Mucosa of descending colon (tissue), 3 donors: ENCODE data around the gene ZNF653. TPM values are rescaled to one million over a fixed set of nuclear protein-coding genes. Genes with fewer than 3 reads are reported as not detected.

Source experiments
- ATAC-seq: fragments of 200-7000 bp; cut with Tn5 transposase; one replicate; pipeline ENCODE4 v1.9.1; 2020; ENCODE audit warnings: mild to moderate bottlenecking, moderate library complexity
- DNase-seq, 3 donors: peaks; one replicate each; pipeline ENCODE4 v3.0.0-alpha.2; 2020
- H3K36me3 ChIP-seq: fragments of 200-600 bp; one replicate; pipeline ENCODE4 v1.8.0; 2021; ENCODE audit warnings: low read depth, mild to moderate bottlenecking
- H3K4me1 ChIP-seq: fragments of 200-600 bp; one replicate; pipeline ENCODE4 v1.8.0; 2021; ENCODE audit warnings: low read depth, mild to moderate bottlenecking
- H3K4me3 ChIP-seq: fragments of 200-600 bp; one replicate; pipeline ENCODE4 v1.8.0; 2021; ENCODE audit warnings: mild to moderate bottlenecking
- H3K9me3 ChIP-seq: fragments of 200-600 bp; one replicate; pipeline ENCODE4 v1.8.0; 2021; ENCODE audit warnings: mild to moderate bottlenecking
- CTCF ChIP-seq: fragments of 200-600 bp; IDR thresholded peaks from one replicate; pipeline ENCODE4 v1.8.0; 2022; ENCODE audit warnings: antibody characterized with exemption, mild to moderate bottlenecking
- intact Hi-C, 2 donors: fragments of 100-400 bp; cut with DNase I in 1 of 2; cut with micrococcal nuclease in 1 of 2; formaldehyde crosslinking; loops; one replicate each; pipeline versions ENCODE4 v1.11.0 to v1.11.1; 2022; cut with DNase I, micrococcal nuclease
- long read RNA-seq, 2 donors: library from polyadenylated mRNA; unstranded; transcript quantifications; one replicate each; pipeline ENCODE4 v2.0.0, GENCODE V29; 2019 to 2021
- total RNA-seq, 3 donors: library from RNA; stranded (reverse); fragmentation: NEBNext Ultra II Directional in 2 of 3; extraction: Animal tissue kit (Norgen Biotek cat#: 25700) in 2 of 3; gene quantifications; one replicate each; pipeline versions ENCODE4 v1.2.1 to v1.2.4, GENCODE V29; 2021 to 2023
- donor health status: DM: no; HTN: no; CAD: no; lungs with moderate emphysema.
- donor health status: DM: no; HTN: no; CAD: no.
- donor health status: DM: no; HTN: yes; CAD: no.

Gene ZNF653, protein sequence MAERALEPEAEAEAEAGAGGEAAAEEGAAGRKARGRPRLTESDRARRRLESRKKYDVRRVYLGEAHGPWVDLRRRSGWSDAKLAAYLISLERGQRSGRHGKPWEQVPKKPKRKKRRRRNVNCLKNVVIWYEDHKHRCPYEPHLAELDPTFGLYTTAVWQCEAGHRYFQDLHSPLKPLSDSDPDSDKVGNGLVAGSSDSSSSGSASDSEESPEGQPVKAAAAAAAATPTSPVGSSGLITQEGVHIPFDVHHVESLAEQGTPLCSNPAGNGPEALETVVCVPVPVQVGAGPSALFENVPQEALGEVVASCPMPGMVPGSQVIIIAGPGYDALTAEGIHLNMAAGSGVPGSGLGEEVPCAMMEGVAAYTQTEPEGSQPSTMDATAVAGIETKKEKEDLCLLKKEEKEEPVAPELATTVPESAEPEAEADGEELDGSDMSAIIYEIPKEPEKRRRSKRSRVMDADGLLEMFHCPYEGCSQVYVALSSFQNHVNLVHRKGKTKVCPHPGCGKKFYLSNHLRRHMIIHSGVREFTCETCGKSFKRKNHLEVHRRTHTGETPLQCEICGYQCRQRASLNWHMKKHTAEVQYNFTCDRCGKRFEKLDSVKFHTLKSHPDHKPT
- 10 to 100 TPM; 10.4 to 13.5 (median 10.9) TPM for total RNA-seq
- long read RNA-seq, donor 1, transcript ZNF653-201 (9 exons, 2,240 nt): major isoform, 8 of 15 reads
- long read RNA-seq, donor 1, partial matches to known transcripts: 6 of 15 reads
- long read RNA-seq, donor 1, other reads (novel, unspliced or antisense): 1 of 15 reads
- long read RNA-seq, donor 2: 0 reads

GRCh38 chr19:11505504-11506100 is at the start of gene ZNF653:
ZNF653 (minus strand) TSS chr19:11505839; CDS start chr19:11505786, 53 bp downstream.
- intact Hi-C loops: no loop called here
- Histone ChIP-seq H3K9me3 (no peaks in the 10 kb centered on the region), H3K4me3 (peak within 1 kb of the TSS; percentile 74), H3K4me1 (peaks cover 7% of the 10 kb centered on the region), H3K36me3 (no peaks in the 10 kb centered on the region)
- TF ChIP-seq CTCF: no peak
- ATAC-seq: peak; percentile 87
- peak; percentile 94 to 95 (median 95) for DNase-seq

DNA sequence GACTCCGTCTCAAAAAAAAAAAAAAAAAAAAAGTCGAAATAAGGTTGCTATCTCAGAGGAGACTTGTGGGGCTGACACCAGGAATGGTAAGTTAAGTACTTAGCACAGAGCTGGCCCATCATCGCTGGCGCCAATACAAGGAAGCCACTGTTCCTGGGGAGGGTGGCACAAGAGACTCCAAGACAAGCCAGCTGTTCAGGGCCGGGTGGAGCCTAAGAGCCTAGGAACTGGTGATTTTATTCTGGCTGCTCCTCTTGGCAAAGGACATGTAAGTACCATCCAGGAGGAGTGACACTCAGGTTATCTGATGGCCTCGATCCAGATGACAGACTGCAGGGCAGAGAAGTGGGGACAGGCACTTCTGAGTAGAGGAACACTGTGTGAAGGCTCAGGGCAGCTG is 49.6 kb upstream of the ZNF653 start:
- Histone ChIP-seq H3K4me3 (no peak overlapping the region), H3K36me3 (peaks cover 5% of the 10 kb centered on the region), H3K4me1 (peaks cover 11% of the 10 kb centered on the region), H3K9me3 (no peaks in the 10 kb centered on the region)
- ATAC-seq (no peak), DNase-seq (no peak)
- no peak for TF ChIP-seq CTCF
- intact Hi-C loops: no loop called here

GRCh38 chr19:11554160-11554559 is 48.5 kb upstream of the ZNF653 start:
- no peaks in the 10 kb centered on the region for H3K9me3 ChIP-seq
- intact Hi-C loops: no loop called here
- no peak for TF ChIP-seq CTCF
- H3K4me1 ChIP-seq: peaks cover 9% of the 10 kb centered on the region
- ATAC-seq (no peak), DNase-seq (no peak)
- H3K36me3 ChIP-seq: peaks cover 5% of the 10 kb centered on the region
- no peak overlapping the region for H3K4me3 ChIP-seq

DNA sequence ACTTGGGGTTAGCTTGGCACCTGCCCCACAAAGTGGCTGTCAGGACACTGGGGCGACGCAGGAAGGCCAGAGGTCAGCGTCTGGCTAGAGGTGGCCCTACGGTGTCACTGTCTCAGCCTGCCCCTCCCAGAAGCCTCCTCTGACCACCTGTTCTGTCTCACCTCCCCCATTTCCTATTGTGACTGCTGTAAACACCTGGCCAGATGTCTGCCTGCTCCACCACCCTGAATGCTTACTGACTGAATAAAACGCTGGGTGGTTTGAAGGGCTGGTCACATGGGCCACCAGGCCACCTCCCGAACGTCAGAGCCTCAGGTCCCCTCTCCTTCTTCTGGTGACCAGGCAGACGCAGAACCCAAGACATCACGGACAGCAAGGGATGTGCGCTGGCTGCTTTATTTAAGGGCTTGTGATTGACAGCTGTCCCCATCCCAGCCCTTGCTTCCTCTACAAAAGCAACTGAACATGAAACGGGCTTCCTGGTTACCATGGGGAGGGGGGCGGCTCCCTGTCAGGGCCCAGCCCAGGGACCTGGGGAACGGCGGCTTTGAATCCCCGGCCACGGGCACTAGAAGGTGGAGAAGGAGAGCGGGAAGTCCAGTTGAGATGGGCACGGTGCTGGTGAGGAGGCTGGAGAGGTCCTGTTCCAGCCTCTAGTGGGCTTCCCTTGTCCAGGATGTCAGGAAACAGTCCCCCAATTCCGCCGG is 47.2 kb upstream of the ZNF653 start:
- TF ChIP-seq CTCF: no peak
- Histone ChIP-seq H3K9me3 (no peaks in the 10 kb centered on the region), H3K36me3 (peaks cover 5% of the 10 kb centered on the region), H3K4me1 (peaks cover 2% of the 10 kb centered on the region), H3K4me3 (no peak overlapping the region)
- DNase-seq: no peak
- intact Hi-C loops: no loop called here
- ATAC-seq: no peak

- ATAC-seq (peak; percentile 43), DNase-seq (peak in 1 of 3 donors; percentile 56)
- Histone ChIP-seq H3K4me3 (no peak overlapping the region), H3K4me1 (no peaks in the 10 kb centered on the region), H3K9me3 (no peaks in the 10 kb centered on the region), H3K36me3 (peaks cover 5% of the 10 kb centered on the region)
- intact Hi-C loops: no loop called here
- TF ChIP-seq CTCF: no peak
These were observed 46.1 kb upstream of the ZNF653 start for GRCh38 chr19:11551603-11552235.
